GM10266 (cell line): ENCODE measurements around the gene IRF5.

Experiments
- DNase-seq: peaks from one replicate; pipeline ENCODE4 v3.0.0; 2012; ENCODE audit errors: extremely low spot score
- CTCF ChIP-seq: IDR thresholded peaks from 2 replicates; pipeline ENCODE4 v1.5.1; 2012; ENCODE audit warnings: mild to moderate bottlenecking, low read depth; ENCODE audit not compliant: control insufficient read depth, insufficient read depth; ENCODE audit errors: missing control alignments

Gene IRF5

GRCh38 chr7:128913870-128914565 is 23.7 kb upstream of the IRF5 start:
- TF ChIP-seq CTCF = no peak
- no peak for DNase-seq

- TF ChIP-seq CTCF = peak; percentile 24
- DNase-seq = peak; percentile 87
These were observed 23.1 kb upstream of the IRF5 start for GRCh38 chr7:128914566-128915151.

- no peak for DNase-seq
These were observed 22.4 kb upstream of the IRF5 start for GRCh38 chr7:128915271-128915819.

GRCh38 chr7:128915841-128916642 is 21.7 kb upstream of the IRF5 start:
- TF ChIP-seq CTCF = no peak
- DNase-seq = no peak

More at GRCh38 chr7:128915271-128915819, 22.4 kb upstream of the IRF5 start:
- no peak for TF ChIP-seq CTCF

GRCh38 chr7:128916643-128916915 is 21.1 kb upstream of the IRF5 start:
- DNase-seq = no peak

GRCh38 chr7:128917122-128917521 is 20.6 kb upstream of the IRF5 start:
- TF ChIP-seq CTCF = no peak

More at GRCh38 chr7:128916643-128916915, 21.1 kb upstream of the IRF5 start:
- TF ChIP-seq CTCF = no peak

More at GRCh38 chr7:128917122-128917521, 20.6 kb upstream of the IRF5 start:
- no peak for DNase-seq
